ENCODE results near the gene ZBED4. TPM values are rescaled to one million over a fixed set of nuclear protein-coding genes. Genes with fewer than 3 reads are reported as not detected.

The ZBED4 gene
- total and polyA plus RNA-seq, 10 donors, result 2.9 to 23.2 (median 13.9) TPM

DNA sequence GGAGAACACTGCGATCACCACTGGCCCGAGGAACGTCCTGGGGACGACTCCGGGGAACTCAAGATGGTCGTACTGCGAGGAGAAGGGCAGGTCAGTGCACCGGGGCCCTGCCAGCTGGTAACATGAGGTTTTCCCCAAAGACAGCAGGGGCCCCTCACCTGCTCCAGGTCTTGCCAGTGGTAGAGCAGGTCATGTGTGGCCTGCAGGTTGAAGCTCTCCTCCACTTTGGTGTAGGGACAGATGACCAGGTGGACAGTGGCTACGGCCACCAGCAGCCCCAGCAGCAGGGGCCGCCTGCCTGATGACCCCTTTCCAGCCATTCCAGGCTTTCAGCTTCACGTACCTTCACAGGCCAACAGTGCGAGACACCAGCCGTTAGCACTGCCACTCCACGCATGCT, 59.8 kb downstream of the ZBED4 start:
- intact Hi-C loops (cut with DNase I; ENCODE audit: low total_unique reads), result loop anchor here (10.0 kb wide), 1 partner anchor 49 kb away; no protein-coding TSS in a partner anchor
- Histone ChIP-seq H3K9me3 (no peaks in the 10 kb centered on the region), H3K36me3 (peaks cover 0 to 63% (median 39%) of the 10 kb centered on the region in 6 donors), H3K4me1 (peaks cover 0 to 22% (median 14%) of the 10 kb centered on the region in 6 donors), H3K27me3 (replicated peaks in 1 of 7) (no peaks in the 10 kb centered on the region), H3K27ac (no peak overlapping the region), H3K4me3 (no peak overlapping the region)
- DNase-seq, result peak; percentile 50
- TF ChIP-seq POLR2A (IDR thresholded peaks at IDR 0.05) (no peak), POLR2AphosphoS5 (IDR thresholded peaks at IDR 0.05) (no peak), CTCF (IDR thresholded peaks at IDR 0.05 in 8 of 11, conservative IDR thresholded peaks at IDR 0.05 in 3 of 11) (no peak)
- WGBS, 5 donors, result 95 to 98% (median 96%) methylated on average over 14 of the region's 14 CpGs

DNA sequence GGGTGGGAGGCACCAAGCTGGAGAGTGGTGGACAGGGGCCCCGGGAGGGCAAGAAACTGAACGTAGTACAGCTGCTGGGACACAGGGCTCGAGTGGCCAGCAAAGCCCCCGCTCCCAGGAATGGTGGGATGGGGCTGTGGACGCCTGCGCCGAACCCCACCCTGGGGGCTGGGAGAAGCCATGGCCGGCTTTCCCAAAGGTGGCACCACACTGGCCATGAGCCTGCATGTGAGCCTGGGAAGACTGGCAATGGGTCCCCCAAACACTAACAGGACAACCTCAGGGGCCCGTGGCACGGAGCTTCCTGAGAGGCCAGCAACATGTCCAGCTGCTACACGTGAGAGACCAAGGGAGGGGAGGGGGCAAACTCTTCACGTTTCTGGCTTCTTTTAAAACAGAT, 60.6 kb downstream of the ZBED4 start:
- peaks cover 0 to 55% (median 31%) of the 10 kb centered on the region in 6 donors for H3K36me3 ChIP-seq
- no peaks in the 10 kb centered on the region for H3K9me3 ChIP-seq
- no peak overlapping the region for H3K4me3 ChIP-seq
- no peaks in the 10 kb centered on the region for H3K27me3 ChIP-seq (replicated peaks in 1 of 7)
- WGBS, 5 donors, result 81 to 96% (median 90%) methylated on average over 8 to 12 of the region's 12 CpGs
- H3K27ac ChIP-seq, result no peak overlapping the region
- no peak for TF ChIP-seq POLR2A (IDR thresholded peaks at IDR 0.05)
- no peak for TF ChIP-seq CTCF (IDR thresholded peaks at IDR 0.05 in 8 of 11, conservative IDR thresholded peaks at IDR 0.05 in 3 of 11)
- TF ChIP-seq POLR2AphosphoS5 (IDR thresholded peaks at IDR 0.05), result no peak
- intact Hi-C loops (cut with DNase I; ENCODE audit: low total_unique reads), result loop anchor here (10.0 kb wide), 1 partner anchor 49 kb away; no protein-coding TSS in a partner anchor
- peaks cover 5 to 29% (median 21%) of the 10 kb centered on the region in 6 donors for H3K4me1 ChIP-seq
- peak; percentile 68 for DNase-seq

- TF ChIP-seq CTCF (IDR thresholded peaks at IDR 0.05 in 8 of 11, conservative IDR thresholded peaks at IDR 0.05 in 3 of 11), result no peak
- peak in 1 of 3 donors; percentile 15 for TF ChIP-seq POLR2AphosphoS5 (IDR thresholded peaks at IDR 0.05)
- no peak for TF ChIP-seq POLR2A (IDR thresholded peaks at IDR 0.05)
- DNase-seq, result no peak
- no peaks in the 10 kb centered on the region for H3K9me3 ChIP-seq
- peaks cover 0 to 48% (median 23%) of the 10 kb centered on the region in 6 donors for H3K36me3 ChIP-seq
- no peaks in the 10 kb centered on the region for H3K27me3 ChIP-seq (replicated peaks in 1 of 7)
- WGBS, 5 donors, result 92 to 97% (median 95%) methylated on average over 9 to 12 of the region's 12 CpGs
- peaks cover 9 to 41% (median 26%) of the 10 kb centered on the region in 6 donors for H3K4me1 ChIP-seq
- intact Hi-C loops (cut with DNase I; ENCODE audit: low total_unique reads), result loop anchor here (10.0 kb wide), 1 partner anchor 51 kb away; no protein-coding TSS in a partner anchor
- H3K4me3 ChIP-seq, result no peak overlapping the region
- H3K27ac ChIP-seq, result no peak overlapping the region
Measured at GRCh38 chr22:49915610-49916009, 62.0 kb downstream of the ZBED4 start.

DNA sequence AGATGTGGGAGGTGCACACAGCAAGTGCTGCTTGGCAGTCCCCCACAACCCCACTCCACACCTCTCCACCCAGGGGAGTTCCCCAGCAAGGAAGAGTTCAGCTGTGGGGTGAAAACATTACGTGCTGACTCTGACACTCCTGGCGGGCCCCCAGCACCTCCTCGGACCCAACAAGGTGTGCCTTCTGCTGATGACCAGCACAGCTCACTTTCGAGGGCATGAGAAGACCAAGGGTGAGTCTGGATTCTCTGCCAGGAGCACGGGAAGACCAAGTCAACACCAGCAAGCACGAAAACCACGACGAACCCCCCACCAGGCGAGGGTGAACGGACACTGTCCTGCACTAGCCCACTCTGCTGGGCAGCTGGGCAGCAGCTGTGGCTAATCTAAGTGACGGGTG, 63.2 kb downstream of the ZBED4 start:
- Histone ChIP-seq H3K36me3 (peaks cover 0 to 48% (median 30%) of the 10 kb centered on the region in 6 donors), H3K4me3 (peak overlapping the region in 2 of 8 donors; percentile 69 to 92), H3K27me3 (replicated peaks in 1 of 7) (no peaks in the 10 kb centered on the region), H3K4me1 (peaks cover 9 to 41% (median 26%) of the 10 kb centered on the region in 6 donors), H3K9me3 (no peaks in the 10 kb centered on the region), H3K27ac (peak overlapping the region in 2 of 8 donors; percentile 95 to 96)
- no peak for TF ChIP-seq POLR2AphosphoS5 (IDR thresholded peaks at IDR 0.05)
- no peak for TF ChIP-seq POLR2A (IDR thresholded peaks at IDR 0.05)
- no peak for TF ChIP-seq CTCF (IDR thresholded peaks at IDR 0.05 in 8 of 11, conservative IDR thresholded peaks at IDR 0.05 in 3 of 11)
- 91 to 94% (median 92%) methylated on average over 6 to 11 of the region's 11 CpGs for WGBS, 5 donors
- DNase-seq, result peak; percentile 80
- intact Hi-C loops (cut with DNase I; ENCODE audit: low total_unique reads), result loop anchor here (10.0 kb wide), 1 partner anchor 52 kb away; no protein-coding TSS in a partner anchor

Measured in spleen (tissue), 11 donors.